Measurements from ENCODE around the gene PLA2G4B. TPM values are rescaled to one million over a fixed set of nuclear protein-coding genes. Genes with fewer than 3 reads are reported as not detected.
A peak's percentile ranks its signal among the peaks of the same experiment; 100 is the strongest.

PLA2G4B gene
- total RNA-seq, 1 donor from 2014 or later, result 4.1 TPM

DNA sequence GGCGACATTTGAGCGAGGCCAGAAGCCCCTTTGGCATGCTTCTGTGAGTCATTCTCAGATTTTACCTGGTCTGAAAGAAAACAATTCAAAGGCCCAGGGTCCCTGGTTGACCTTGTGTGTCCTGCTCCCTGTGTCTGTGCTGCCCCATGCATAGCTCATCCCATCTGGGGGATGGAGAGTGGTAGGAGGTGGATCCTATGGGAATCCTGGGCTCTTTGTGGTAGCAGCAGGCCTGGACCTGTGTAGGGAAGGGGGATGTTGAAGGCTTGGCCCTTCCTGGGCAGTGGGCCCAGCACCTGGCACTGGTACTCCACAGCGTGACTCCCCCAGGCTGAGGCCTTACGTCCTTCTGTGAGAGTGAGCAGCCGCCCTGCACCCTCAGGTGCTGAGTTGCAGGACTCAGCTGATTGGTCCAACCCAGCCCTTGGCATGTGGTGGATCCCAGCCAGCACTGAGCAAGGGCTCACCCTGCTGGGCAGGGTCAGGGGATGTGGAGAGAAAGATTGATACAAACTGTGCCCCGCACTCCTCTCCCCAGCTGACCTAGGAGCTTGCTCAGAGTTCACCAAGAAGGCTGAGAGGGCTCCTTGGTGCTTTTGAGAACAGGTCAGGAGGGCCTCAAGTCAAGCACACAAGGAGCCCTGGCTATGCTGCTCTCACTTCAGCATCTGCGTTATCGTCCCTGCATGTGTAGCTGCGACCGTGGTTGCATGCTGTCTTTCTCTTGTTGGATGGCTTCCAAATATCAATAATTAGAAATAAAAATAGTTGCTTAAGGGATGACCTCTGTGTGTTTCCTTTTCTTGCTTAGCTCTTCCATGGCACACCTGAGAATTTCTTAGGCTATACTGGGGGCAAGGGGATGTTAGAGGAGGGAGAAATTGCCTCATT lies 32.1 kb upstream of the PLA2G4B start:
- no peak for DNase-seq (ENCODE audit: low read depth)

DNA sequence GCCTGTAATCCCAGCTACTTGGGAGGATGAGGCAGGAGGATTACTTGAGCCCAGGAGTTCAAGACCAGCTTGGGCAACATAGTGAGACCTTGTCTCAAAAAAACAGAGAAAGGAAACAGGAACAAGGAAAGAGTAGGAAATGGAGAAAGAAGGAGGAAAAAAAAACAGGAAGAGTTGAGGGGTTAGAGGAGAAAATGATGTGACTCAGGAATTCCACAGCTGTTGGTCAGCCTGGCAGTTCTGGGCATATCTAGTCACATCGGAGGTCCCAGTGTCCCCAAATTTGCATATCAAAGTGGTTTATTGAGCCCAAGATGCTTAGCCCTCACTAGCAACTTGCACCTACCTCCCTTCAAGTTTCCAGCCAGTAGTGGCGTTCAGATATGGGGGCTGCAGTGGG lies 29.5 kb upstream of the PLA2G4B start:
- no peak for DNase-seq (ENCODE audit: low read depth)

DNA sequence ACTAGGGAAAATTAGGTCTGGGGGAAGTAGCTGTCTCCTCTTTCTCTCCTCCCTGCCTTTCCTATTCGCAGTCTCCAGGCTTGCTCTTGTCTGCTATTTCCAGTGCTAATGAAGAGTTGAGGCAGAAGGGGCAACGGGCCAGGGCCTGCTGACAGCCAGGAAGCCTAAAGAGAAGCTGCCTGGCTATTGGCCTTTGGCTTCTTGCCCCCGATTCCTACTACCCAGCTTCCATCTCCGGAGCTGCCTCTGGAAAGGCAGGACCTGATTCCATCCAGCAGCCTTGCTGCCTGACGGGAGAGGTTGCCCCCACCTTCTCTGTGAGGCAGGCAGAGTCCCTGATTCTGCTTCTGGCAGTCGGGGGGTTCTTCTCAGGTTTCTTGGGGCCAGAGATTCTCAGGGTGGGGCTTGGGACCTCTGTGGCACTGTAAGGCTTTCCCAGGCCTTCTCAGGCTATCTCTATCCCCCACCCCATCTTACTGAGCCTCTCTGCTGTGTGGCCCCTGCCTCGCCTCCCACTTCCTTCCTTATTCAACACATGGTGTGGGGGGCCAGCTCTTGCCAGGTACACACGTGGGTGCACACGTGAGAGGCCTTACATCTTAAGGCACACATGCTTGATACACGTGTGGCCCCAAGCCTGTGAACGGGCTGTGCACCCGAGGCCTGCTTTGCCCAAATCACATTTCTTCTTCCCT lies 29.0 kb upstream of the PLA2G4B start:
- no peak for DNase-seq (ENCODE audit: low read depth)

DNA sequence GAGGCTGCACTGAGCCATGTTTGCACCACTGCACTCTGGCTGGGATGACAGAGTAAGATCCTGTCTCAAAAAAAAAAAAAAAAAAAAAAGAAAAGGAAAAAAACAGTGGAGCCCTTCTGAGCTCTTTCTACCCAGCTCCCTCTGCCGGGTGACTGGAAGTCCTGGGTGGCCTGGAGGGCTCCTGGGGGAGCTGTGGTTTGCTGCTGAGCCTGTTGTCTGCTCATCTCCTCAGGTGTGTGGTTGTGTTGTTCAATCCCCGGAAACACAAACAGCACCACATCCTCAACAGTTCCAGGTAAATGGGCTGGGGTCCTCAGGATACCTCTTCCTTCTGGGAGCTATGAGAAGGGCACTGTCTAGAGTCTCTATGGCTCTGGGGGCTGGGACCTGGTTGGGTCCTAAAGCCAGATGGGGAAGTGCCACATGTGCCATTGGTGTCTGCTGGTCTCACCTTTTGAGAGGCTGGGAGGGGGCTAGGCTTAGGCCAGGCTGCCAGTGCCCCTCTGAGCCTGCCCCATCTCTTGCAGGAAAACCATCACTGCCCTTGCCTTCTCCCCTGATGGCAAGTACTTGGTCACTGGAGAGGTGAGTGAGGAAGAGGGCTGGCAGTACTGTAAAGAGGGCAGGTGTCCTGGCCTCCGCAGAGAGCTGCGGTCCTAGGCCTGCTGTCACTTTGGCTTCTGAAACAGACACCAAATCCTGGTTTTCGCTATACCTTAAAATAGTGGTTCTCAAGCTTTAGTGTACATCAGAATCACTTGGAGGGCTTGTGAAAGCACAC lies 27.8 kb upstream of the PLA2G4B start:
- DNase-seq (ENCODE audit: low read depth), result no peak

DNA sequence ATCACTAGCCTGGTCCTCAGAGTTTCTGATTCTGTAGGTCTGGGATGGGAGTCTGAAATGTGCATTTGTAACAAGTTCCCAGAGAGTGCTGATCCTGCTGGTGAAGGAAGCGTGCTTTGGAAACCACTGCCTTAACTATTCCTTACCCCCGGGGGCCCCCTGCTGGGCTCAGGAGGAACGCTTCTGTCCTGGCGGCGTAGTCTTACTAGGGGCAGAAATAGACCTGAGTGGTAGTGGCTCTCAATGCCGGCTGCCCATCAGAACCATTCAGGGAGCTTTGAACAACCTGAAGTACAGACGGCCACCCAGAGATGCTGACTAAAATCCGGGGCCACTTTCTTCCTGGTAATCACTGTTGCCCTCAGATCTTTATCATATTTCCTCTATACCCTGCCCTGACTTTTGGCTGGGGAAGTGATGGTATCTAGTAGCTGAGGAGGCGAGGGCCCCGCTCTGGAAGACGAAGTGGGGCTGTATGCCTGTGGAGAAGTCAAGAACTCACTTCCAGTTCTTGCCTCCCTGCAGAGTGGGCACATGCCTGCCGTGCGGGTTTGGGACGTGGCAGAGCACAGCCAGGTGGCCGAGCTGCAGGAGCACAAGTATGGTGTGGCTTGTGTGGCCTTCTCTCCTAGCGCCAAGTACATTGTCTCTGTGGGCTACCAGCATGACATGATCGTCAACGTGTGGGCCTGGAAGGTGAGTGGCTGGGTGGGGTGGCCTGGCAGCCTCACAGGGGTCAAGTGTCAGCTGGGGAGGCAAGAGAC lies 27.0 kb upstream of the PLA2G4B start:
- DNase-seq (ENCODE audit: low read depth), result peak; percentile 85

DNA sequence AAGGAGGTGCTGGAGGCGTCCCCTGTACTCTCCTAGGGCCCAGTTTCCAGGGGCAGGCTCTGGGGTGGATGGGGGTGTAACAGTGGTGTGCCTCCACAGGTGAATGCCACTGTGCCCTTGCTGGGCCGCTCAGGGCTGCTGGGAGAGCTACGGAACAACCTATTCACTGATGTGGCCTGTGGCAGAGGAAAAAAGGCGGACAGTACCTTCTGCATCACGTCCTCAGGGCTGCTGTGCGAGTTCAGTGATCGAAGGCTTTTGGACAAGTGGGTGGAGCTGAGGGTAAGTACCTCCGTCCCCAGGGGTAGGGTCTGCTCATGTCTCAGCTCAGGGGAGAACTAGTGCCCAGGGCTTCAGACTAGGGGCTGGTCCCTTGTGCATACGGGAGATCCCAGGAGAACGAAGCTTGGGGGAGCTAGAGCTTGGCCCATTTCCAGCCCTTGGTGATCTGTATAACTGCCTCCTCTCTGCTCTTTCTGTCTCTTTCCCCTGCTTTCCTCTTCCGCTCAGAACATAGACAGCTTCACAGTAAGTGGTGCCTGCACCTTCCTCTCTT lies 25.7 kb upstream of the PLA2G4B start:
- DNase-seq (ENCODE audit: low read depth), result no peak

DNA sequence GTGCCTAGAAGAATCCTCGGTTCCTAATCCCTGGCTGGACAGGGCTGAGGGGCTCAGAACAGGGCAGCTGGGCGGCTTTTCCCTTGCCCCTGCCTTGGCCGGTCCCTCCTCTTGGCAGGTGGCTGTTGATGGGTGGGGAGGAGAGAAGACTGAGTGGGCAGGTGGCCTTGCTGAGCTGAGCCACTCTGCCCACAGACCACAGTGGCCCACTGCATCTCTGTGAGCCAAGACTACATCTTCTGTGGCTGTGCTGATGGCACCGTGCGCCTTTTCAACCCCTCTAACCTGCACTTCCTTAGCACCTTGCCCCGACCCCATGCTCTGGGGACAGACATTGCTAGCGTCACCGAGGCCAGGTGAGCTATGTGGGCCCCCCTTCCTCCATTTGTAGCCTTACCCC lies 25.2 kb upstream of the PLA2G4B start:
- DNase-seq (ENCODE audit: low read depth), result no peak

DNA sequence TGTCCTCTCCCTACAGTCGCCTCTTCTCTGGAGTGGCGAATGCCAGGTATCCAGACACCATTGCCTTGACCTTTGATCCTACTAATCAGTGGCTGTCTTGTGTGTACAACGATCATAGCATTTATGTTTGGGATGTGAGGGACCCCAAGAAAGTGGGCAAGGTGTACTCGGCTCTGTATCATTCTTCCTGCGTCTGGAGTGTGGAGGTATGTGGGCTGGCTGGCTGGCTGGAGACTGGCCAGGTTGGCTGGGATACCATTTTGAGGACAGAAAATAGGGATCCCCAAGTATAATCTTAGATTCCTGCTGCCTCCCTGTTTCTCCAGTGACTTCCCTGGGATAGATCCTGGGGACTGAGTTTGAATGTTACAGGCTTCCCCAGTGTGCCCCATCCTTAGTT lies 24.1 kb upstream of the PLA2G4B start:
- no peak for DNase-seq (ENCODE audit: low read depth)

DNA sequence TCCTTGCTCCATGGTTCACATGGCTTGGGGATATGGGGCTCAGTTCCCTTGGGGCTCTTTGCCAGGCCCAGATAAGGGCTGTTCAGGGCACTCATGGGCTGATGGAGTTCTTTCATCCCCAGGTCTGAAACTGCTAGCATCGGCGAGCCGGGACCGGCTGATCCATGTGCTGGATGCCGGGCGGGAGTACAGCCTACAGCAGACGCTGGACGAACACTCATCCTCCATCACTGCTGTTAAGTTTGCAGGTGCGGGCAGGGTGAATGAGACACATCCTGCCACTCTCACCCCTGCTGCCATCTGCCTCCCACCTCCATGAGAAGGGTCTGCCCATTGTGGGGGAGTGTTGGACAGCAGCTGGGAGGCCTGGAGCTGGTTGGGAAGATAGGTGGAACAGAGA lies 21.9 kb upstream of the PLA2G4B start:
- no peak for DNase-seq (ENCODE audit: low read depth)

DNA sequence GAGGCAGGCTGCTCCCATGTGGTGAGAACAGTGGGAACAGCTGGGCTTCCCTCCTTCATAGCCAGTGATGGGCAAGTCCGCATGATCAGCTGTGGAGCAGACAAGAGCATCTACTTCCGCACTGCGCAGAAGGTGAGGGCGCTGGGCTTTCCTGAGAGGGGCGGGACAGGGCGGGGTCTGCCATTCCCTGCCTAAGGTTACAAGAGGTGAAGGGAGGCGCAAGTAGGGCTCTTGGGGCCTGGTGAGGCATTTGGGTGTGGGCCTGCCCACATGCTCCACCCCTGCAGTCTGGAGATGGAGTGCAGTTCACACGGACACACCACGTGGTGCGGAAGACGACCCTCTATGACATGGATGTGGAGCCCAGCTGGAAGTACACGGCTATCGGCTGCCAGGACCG lies 21.3 kb upstream of the PLA2G4B start:
- no peak for DNase-seq (ENCODE audit: low read depth)

DNA sequence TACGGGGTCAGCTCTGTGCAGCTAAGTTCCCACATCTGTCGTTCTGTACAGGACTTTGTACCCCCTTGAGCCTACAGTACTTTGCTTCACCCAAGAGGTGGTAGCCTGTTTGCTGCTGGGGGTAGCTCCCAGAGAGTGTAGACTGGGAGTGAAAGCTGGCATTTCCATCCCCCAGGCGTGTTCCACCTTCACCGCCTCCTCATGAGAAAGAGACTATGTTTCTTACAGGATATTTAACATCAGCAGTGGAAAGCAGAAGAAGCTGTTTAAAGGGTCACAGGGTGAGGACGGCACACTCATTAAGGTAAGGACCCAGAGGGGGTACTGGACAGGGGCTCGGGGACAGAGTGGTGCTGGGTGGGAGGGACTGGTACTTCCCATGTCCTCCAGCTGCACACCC lies 20.9 kb upstream of the PLA2G4B start:
- DNase-seq (ENCODE audit: low read depth), result no peak

DNA sequence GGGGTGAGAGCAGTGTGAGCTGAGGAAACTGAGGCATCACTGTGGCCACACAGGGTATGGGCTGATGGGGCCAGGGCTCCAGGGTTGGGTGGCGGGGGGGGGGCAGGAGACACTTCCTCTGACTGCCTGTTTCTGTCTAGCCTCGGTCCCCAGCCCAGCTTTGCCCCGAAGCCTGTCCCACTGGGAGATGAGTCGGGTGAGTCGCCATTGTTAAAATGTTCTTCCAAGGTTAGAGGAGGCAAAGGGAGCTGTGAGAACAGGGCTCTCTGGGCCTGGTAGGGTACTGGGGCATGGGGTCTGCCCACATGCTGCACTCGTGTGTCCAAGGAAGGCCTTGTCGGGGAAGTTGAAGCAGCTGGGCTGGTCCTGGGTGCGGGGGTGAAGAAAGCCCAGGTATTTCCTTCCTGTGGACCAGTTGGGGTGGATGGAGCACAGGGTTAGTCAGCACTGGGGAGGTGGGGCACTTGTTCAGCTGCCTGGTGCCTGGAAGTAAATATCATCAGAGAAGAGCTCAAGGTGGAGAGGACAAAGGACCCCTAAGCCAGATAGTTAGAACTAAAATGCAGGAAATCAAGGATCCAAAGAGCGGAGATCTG lies 19.1 kb upstream of the PLA2G4B start:
- no peak for DNase-seq (ENCODE audit: low read depth)

DNA sequence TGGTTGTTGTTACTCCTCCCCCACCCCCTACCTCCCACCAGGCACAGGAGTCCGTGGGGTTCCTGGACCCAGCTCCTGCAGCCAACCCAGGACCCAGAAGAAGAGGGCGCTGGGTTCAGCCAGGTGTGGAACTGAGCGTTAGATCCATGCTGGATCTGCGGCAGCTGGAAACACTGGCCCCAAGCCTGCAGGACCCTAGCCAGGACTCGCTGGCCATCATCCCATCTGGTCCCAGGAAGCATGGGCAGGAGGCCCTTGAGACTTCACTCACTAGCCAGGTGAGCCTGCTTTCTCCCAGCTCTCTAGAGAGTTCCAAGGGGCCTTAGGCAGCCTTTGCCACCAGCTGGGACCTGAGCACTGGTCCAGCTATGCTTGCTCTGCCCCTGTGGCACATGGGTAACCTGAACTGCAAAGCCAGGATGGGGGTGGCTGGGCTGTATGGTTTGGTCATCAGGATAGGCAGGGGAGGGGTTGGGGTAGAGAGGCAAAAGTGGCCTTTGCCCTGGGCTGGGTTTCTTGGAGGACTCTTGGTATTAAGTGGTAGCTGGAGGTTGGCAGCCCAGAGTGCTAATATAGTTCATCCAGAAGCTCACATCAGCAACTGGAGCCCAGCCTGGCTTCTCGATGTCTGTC lies 17.7 kb upstream of the PLA2G4B start:
- no peak for DNase-seq (ENCODE audit: low read depth)

DNA sequence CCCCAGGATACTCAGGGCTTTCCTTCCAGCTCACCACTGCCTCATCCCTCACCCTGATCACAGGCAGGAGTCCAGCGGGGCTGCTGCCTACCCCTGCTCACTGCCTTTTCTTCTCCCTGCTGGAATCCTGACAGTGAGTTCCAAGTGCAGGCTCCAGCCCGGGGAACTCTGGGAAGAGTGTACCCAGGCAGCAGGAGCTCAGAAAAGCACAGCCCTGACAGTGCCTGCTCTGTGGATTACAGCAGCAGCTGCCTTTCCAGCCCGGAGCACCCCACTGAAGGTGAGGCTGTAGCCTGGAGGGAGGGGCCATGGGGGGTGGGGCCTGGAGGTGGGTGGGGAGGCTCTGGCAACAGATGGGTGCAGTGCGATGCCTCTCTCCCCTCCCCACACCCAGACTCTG lies 16.8 kb upstream of the PLA2G4B start:
- DNase-seq (ENCODE audit: low read depth), result no peak

DNA sequence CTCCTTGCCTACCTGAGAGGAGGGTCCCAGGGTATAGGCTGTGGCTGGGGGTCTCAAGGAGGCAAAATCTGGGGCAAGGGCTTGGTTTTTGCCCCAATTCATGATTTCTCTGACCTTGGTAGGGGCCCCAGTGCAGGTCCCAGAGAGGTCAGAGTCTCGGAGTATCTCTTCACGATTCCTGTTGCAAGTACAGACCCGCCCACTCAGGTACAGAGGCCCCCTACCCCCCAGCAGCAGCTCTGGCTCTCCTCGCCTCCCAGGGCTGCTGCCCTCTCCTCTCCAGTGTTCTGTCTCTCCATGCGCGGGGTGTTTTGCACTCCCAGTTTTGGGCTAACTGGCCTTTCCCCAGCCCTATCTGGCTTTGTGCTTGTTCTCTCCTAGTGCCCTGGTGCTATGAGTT lies 16.2 kb upstream of the PLA2G4B start:
- no peak for DNase-seq (ENCODE audit: low read depth)

DNA sequence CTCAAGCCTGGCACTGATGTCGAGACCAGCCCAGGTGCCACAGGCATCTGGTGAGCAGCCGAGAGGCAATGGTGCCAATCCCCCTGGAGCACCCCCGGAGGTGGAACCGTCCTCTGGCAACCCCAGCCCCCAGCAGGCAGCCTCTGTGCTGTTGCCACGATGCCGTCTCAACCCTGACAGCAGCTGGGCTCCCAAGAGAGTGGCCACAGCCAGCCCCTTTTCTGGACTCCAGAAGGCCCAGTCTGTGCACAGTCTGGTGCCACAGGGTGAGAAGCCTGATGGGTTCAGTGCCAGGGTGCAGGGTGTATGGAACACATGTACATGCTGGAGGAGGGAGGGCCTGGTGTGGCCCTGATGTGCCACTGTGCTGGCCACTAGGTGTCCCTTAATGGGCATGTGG lies 15.7 kb upstream of the PLA2G4B start:
- no peak for DNase-seq (ENCODE audit: low read depth)

DNA sequence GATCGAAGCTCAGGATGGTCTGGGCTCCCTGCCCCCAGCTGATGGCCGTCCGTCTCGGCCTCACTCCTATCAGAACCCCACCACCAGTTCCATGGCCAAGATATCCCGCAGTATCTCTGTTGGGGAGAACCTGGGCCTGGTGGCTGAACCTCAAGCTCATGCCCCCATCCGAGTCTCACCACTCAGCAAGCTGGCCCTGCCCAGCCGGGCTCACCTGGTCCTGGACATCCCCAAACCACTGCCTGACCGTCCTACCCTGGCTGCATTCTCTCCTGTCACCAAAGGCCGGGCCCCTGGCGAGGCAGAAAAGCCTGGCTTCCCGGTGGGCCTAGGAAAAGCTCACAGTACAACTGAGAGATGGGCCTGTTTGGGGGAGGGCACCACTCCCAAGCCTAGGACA lies 15.1 kb upstream of the PLA2G4B start:
- no peak for DNase-seq (ENCODE audit: low read depth)

DNA sequence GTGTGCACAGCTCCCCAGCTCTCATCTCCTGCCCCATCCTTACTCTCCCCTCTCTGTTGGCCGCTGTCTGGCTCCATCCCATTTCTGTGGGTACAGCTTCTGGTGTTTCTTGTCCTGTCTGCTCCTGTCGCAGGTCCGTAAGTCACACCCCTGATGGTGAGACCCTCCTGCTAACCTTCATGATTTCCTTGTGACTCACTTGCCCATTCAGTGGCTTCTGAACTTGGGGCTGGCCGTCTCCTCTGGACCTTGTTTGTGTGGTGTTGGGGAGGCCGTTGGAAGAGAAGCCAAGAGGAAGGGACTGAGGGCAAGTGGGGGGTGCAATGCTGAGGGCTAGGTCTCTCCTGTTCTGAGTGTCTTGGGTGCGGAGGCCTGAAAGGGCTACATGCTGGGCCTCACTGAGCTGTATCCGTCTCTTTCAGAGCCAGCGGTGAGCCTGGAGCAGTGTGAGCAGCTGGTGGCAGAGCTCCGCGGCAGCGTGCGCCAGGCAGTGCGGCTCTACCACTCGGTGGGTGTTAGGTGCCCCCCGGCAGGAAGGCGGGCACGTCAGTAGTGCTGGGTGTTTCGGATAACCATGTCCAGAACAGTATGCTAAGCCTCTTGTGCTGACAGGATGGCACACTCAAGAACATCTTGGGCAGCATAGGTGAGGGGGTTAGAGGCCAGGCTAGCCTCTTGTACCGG lies 14.4 kb upstream of the PLA2G4B start:
- DNase-seq (ENCODE audit: low read depth), result no peak

DNA sequence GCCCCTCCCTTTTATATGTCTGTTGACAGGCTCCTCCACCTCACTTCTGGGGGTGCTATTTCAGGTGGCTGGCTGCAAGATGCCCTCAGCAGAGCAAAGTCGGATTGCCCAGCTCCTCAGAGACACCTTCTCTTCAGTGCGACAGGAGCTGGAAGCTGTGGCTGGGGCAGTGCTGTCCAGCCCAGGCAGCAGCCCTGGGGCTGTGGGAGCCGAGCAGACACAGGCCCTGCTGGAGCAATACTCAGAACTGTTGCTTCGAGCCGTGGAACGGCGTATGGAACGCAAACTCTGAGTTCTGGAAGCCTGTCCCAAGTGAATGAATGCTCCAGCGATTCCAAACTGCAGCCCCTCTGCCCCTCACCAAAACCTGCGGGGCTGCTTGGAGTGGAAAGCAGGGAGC lies 13.5 kb upstream of the PLA2G4B start:
- DNase-seq (ENCODE audit: low read depth), result no peak
